ENCODE results near the gene DGKE.

- TF ChIP-seq PATZ1 (tag by site-specific recombination; IDR thresholded peaks at IDR 0.05) (no peak), CTCF (tag by site-specific recombination; IDR thresholded peaks at IDR 0.05) (no peak), FEZF1 (tag by site-specific recombination; IDR thresholded peaks at IDR 0.05) (no peak)
These were observed 10.1 kb upstream of the DGKE start for GRCh38 chr17:56823848-56824247.

Data from HEK293 (cell line).